D341Med (cell line): ENCODE results near the gene CDK6.

Experiments
- DNase-seq: peaks from one replicate; pipeline ENCODE4 v3.0.0; 2012; ENCODE audit warnings: low spot score

The CDK6 gene

DNA sequence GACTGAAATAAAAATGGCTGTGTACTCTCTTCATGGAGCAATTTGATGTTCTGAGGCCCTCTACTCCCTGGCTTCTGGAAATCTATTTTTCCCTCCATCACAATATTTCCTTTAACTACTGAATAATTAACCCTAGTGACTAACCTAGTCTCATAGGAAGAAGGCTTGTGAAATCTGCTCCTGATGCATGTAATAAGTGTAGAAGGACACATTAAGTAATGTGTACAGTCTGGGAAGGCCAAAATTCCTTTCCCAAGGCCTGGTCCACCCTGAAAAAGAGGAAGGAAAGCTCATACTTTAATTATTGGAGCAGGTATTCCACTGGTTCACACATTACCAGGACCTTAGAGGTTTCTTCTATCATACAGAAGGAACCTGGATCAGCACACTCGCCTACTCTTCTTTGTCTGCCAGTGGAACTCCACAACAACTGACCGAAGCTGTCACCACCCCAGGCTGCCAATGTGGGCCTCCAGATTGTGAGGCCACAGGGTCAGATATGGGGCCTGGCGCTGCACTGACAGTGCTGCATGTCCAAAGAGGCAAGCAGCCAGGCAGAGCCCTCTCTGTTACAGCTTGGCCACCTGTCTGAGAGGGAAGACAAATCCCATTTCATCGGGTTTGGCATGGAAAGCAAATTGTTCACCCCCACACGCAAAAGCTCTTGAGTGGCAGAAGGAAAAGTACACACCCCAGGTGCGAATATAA, 191.8 kb downstream of the CDK6 start:
- peak; percentile 59 for DNase-seq

GRCh38 chr7:92643821-92644220, 192.6 kb downstream of the CDK6 start:
- DNase-seq: no peak

DNA sequence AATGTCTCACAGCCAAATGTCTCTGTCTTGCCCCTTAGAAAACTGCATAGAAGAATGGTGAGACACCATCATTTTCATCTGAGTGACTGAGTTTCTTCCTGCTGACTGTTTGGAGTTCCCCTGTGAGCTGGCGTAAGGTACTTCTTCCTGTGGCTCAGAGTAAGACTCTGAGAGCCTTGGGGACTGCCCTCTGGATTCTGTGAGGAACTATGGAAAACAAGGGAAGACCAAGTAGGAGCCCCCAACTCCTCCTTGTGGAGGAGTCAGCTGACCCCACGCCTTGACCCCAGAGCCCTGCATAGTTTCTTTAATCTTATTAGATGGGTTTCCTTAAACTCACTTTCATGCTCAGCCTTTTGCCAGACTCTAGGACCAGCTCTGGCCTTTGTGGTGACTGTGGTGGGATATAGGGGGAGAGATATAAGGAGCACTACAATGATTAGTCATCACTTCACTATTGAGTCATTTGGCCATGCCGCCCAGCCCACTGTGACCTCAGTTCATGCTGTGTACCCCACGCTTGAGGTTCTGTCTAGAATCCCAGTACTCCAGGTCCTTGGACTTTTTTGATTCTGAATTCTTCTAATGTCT, 194.4 kb downstream of the CDK6 start:
- DNase-seq: no peak

GRCh38 chr7:92639966-92640365, 196.4 kb downstream of the CDK6 start:
- DNase-seq: no peak

DNA sequence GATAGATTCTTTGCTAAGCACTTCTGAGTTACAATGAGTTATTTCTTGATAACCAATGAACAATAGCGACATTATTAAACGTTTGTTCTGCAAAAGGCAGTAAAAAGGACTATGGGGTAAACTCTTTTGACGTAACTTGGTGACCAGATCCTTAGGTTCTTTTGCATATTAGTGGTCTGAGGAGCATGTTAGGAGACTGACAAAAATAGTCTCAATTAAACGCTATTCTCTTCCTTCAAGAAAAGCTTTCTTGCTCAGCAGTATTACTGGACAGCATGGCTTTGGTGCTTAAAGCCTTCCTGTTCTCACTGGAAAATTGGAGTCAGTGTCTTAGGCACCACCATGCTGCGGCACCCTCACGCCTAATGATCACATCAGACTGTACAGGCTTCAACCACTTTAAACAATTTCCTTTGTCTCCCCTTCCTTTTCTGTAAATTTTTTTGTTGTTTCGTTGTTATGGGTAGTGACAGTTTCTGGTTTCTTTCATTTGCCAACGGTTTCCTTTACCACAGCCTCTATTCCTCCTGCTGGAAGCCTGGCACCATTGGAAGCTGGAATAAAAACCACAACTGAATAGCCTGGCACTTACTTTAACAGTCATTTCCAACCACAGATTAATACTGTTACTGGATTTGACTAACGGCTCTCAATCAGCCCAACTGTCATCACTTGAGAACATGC, 197.0 kb downstream of the CDK6 start:
- no peak for DNase-seq

- DNase-seq: no peak
Observed at GRCh38 chr7:92636018-92636560, 200.3 kb downstream of the CDK6 start.

GRCh38 chr7:92635538-92635937, 200.8 kb downstream of the CDK6 start:
- no peak for DNase-seq

DNA sequence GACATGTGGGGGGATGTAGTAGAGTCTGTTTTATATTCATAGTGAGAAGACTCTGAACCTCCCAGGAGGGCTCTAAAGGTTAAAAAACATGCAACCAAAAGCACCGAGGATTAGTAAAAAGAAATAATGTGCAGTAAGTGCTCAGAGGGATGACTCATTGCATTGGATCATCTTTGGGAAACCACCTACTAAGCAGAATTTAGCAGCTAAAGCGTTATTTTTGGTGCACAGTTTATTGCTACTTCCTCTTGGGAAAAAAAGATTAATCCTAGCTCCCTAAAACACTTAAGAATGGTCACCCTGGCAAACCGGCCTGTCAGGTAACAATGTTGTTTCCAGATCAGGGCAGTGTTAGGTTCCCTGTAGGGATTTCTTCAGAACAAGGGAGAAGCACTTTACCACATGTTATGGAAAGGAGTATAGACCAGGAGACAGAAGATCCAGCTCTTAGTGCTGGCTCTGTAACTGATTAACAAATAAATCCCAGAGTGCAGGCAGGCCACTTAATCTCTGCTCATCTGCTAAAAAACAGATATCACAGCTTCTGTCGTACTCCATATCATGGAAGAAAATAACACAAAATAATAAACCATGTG, 201.4 kb downstream of the CDK6 start:
- peak; percentile 43 for DNase-seq

DNA sequence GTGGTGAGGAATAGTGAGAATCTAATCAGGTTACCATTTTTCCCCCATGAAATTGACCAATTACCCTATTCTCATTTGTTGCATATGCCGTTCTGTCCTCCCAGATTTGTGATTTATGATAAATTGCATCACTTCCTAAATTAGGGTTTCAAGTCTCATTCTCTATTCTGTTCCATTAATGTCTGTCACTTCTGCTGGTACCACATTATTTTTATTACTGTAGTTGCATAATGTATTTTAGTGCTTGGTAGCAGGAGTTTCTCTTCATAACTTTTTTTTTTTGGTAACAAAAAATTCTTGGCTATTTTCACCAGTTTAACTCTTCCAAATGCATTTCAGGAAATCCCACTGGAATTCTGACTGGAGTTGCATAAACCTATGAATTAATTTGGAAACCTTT, 202.2 kb downstream of the CDK6 start:
- DNase-seq: no peak

DNA sequence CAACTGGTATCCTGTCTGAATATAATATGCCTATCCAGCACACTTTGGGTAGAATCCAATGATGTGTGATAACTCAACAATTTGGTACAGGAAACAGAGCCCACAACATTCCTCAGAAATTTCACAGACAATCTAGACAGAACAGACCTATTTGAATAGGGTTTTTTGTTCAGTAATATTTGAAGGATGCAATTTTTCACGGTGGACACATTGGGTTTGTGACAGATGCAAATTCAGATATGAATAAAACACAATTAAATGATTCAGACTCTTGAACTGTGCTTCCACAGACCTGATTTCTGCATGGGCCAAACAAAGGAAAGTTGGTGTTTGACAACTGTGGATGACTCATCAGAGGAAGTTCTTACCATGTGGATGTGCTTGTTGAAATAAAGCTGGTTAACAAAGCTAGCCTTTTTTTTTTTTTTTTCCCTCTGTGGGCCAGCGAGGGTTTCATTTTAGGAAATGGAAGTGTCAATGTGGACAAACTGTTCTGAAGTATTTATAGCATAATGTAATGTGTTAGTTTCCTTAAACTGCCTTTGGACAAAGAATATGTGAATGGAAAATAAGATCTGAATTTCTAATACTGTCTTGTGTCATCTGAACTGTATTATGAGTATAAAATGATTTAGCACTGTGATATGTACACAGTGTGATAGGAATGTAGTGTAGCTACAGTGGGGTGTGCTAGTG, 203.0 kb downstream of the CDK6 start:
- no peak for DNase-seq

DNA sequence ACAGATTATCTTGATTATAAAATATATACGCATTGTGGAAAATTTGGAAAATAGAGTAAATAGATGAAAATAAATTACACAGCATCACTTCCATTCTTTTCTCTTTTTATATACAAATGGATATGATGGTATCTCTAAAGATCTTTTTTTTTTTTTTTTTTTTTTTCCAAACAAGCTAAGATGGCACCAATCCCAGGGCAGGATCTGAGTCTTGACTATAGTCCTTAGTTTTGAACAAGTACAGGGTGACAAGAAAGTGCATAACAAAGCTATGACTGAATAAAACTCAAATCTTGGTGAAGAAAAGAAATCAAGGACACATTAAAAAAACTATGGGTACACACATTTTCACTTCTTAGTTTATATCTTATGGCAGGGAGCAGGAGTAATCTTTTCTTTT, 203.6 kb downstream of the CDK6 start:
- no peak for DNase-seq

- no peak for DNase-seq
Observed at GRCh38 chr7:92631850-92632487, 204.4 kb downstream of the CDK6 start.

GRCh38 chr7:92631067-92631849, 205.1 kb downstream of the CDK6 start:
- DNase-seq: no peak

GRCh38 chr7:92629779-92630178, 206.6 kb downstream of the CDK6 start:
- no peak for DNase-seq

GRCh38 chr7:92627956-92628355, 208.4 kb downstream of the CDK6 start:
- no peak for DNase-seq

DNA sequence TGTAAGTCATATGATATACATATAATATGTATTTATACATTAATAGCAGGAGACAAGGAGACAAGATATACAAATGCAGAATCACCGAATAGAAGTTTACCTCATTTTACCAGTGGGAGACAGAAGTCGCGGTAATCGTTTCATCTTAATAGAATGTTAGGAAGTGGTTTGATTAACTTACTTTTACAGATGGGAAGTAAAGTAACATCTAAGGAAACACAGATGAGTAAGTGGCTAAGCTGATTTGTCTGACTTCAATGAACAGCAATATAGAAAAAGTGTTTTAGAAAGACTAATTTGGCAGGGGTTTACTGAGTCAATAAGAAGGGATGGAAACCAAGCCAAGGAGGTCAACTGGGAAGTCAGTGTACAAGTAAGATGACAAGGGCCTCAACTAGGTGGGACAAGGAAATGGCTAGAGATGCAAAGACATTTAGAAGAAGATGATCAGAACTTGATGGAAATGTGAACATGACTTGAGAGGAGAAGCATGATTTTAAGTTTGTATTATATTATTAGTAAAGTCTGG, 210.0 kb downstream of the CDK6 start:
- no peak for DNase-seq

- no peak for DNase-seq
Observed at GRCh38 chr7:92625617-92626016, 210.8 kb downstream of the CDK6 start.

DNA sequence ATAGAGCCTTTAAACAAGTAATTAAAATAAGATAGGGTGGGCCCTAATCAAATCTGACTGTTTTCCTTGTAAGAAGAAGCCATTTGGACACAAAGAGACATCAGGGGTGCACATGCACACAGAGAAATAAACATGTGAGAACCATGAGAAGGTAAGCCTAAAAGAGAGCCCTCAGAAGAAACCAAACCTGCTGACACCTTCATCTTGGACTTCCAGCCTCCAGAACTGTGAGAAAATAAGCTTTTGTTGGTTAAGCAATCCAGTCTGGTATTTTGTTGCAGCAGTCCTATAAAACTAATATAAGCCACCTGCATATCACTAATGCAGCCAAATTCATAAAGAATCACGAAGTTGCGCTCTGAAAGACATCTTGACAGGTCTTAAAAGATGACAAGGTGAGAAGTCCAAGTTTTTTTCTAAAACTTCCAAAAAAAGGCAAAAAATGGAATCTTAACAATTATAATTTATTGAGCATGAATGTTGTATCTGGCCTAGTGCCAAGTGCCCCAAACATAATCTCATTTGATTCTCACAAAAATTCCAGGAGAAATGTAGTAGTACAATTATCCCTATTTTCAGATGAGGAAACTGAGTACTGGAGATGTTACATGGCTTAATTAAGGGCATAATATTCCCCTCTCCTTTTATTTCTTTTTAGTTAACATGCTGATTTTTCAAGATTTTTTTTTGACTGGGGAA, 211.9 kb downstream of the CDK6 start:
- no peak for DNase-seq

GRCh38 chr7:92623544-92623943, 212.8 kb downstream of the CDK6 start:
- no peak for DNase-seq

GRCh38 chr7:92622685-92623084, 213.7 kb downstream of the CDK6 start:
- DNase-seq: no peak
